ENCODE measurements around the gene MRM3.
A peak's percentile ranks its signal among the peaks of the same experiment; 100 is the strongest.
"Not testable (repeated sequence)": the region's sequence is repeated elsewhere in the genome, so short reads cannot be mapped to it uniquely, and the experiment has no call there.

The MRM3 gene

GRCh38 chr17:797236-797840 is 15.2 kb downstream of the MRM3 start:
- no peak for DNase-seq

DNA sequence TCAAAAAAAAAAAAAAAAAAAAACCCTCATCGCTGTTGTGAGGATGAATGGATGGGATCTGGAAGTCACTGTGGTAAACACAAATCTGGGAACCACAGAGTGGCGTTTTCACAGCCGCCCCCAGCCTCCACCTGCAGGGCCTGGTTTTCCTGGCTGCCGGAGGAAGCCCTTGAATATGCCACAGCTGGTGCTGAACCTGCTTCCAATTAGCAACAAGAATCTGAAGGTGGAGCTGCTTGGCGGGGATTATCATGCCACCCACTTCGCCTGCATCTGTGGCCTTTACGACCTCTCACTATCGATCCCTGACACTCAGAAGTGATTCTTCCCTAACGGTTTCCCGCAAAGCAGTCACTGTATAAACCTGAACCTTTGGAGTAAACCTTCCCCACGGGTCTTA is 16.1 kb downstream of the MRM3 start:
- no peak for DNase-seq

DNA sequence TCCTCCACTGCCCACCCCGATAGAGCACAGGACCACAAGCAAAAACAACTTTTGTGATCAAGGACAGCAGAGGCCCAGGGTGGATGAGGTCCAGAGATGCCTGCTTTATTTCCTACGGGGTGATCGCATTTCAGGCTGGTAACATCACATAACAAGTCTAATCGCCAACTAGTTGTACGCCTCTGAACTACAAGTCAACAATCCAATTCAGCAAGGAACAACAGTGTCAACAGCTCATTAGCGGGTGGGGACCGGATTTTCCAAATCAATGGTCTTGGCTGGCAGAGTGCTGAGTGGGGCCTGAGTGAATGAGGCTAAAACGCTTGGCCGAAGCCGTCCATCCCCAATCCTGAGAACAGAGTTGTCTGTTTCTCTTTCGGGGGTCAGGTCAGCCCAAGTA is 17.1 kb downstream of the MRM3 start:
- no peak for DNase-seq

GRCh38 chr17:800446-801242 is 18.5 kb downstream of the MRM3 start:
- no peak for DNase-seq

DNA sequence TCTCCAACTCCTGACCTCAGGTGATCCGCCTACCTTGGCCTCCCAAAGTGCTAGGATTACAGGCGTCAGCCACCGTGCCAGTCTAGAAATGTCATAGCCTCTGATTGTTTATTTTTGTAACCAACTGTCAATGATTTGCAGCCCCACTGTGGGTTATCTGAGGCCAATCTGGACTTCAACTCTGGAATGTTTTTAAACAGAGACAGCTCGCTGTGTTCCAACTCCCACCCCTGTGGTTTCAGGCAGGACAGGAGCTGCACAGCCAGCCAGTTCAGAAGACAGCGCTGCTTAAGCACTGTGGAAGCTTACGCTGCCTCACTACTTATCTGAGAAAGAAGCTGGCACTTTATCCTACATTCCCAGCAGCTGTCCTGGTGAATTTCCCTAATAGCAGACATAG is 19.5 kb downstream of the MRM3 start:
- DNase-seq = no peak

DNA sequence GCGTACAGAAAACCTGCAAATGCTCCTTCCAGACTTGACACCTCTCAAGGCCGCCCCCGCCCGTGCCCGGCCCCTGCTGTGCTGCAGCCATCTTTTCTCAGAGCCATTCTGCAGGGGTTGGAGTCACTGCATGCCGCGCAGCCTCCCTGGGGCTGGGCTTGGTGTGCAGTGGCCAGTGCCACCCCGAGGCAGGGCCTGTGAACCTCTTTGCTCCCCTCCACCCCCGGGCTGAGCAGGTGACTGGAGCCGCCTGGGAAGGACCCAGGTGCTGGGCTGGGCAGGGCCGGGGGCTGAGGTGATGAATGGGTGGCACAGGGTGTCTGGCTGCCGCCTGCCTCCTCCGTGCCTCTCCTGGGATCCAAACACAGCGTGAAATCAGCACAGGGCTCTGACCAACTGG is 20.3 kb downstream of the MRM3 start:
- DNase-seq = no peak

GRCh38 chr17:802901-803881 is 21.0 kb downstream of the MRM3 start:
- DNase-seq = no peak

- no peak for DNase-seq
Observed at GRCh38 chr17:804541-805435, 22.6 kb downstream of the MRM3 start.

- DNase-seq = not testable (repeated sequence)
Observed at GRCh38 chr17:805886-806285, 23.7 kb downstream of the MRM3 start.

DNA sequence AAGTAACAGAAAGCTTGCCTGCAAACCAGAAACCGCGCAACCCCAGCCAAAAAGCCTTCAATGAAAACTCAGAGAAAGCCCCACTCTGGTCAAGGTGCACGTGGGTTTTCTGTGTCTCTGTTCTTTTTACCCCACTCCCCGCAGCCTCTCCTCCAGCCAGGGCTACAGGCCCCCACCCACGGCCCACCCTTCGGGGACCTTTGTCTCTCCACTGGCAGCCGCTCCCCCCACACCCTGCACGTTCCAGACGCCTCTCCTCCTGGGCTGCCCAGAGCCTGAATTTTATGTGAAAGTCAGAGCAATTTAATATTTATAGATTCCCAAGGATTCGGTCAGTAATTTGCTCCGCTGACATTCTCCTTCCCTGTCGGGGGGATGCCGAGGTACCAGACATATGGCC is 24.2 kb downstream of the MRM3 start:
- DNase-seq = no peak

DNA sequence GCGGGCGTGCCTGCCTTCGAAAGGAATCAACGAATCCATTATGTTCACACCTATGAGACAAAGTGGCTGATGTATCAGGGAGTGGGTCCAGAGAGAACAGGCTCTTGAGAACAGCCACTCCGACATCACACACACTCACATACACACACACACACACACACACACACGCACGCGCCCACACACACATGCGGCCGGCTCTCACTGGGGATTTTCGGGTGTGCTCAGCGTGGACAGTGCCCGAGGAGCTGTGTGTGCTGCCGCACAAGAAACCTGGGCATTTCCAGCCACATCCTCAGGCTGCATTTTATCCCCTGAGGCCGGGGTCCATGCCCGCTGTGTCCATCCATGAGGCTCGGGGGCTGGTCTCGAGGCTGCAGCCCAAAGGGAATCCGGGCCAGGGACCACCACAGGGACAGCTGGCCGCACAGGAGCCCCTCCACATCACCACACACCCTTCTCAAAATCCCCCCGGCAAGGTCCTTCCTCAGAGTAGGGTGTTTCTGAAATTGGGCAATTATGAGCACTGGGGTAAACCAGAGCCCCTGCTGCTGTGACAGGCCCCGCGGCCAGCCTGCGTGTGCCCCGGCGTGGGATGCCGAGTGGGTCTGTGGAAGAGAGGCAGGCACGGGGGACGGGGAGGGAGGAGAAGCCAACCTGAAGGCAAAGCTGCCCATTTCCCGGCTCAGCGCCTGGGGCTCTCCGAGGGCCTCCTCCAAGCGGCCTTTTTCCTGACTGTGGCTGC is 24.8 kb downstream of the MRM3 start:
- DNase-seq = no peak

DNA sequence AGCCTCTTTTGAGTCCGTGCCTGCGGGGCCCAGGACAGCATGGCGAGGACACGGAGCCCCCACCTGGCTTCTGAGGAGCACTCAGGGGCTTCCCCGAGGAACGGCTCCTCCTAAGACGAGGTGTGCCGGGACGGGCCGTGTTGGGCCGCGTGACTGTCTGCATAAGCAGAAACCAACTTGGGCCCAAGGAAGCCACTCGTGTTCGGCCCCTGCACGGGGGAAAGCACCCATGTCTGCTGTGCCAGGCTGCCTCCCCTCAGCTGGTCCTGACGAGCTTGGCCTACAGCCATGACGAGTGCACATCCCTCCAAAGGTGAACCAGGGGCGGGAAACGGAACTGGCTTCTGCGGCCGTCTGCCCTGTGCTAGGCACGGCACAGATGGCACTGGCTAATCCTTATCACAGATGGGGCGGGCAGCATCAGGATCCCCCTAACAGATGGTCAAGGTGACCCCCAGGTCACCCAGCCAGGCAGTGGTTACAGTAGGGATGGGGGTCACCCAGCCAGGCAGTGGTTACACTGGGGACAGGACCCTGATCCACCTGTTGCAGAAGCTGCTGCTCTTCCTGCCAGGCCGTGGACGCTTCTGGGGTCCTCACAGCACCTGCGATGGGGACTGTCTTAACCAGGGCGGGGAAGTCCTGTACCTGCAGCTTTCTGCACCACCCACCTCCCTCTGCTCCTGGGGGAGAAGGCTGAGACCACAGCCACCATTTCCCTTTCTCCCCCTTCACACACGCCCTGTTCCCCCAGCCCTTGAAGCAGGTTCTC is 25.6 kb downstream of the MRM3 start:
- DNase-seq = peak; percentile 43

DNA sequence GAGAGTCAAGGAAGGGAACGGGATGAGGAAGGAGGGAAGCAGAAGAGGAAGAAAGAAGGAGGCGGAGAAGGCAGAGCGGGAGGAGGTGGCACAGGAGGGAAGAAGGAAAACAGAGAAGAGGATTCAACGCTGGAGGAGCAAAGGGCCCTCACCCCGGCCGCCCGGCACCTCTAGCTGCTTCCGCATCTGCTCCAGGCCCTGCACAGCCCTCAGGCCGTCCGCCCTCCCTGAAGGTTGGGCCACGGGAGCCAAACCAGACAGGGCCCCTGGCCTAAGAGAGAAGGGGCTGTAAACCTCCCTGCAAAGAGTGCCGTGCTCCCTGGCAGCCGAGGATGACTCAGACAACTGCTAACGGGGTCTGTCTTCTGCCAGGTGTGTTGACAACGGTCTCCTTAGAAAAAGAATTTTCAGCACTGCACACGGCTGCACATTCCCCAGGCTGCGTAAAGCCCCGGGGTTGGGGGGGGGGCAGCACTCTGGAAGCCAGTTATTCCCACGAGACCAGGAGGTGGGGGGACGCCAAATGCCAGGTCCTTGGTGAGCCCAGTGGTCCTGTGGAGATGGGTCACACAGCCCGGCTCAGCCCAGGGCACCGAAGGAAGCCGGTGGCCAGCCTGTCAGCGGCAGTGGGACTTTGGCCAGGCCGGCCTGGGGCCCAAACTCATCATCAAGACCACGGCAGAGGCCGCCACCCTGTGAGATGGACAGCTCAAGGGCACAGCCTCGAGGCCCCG is 29.1 kb downstream of the MRM3 start:
- DNase-seq = no peak

GRCh38 chr17:812638-813204 is 30.6 kb downstream of the MRM3 start:
- DNase-seq = no peak

DNA sequence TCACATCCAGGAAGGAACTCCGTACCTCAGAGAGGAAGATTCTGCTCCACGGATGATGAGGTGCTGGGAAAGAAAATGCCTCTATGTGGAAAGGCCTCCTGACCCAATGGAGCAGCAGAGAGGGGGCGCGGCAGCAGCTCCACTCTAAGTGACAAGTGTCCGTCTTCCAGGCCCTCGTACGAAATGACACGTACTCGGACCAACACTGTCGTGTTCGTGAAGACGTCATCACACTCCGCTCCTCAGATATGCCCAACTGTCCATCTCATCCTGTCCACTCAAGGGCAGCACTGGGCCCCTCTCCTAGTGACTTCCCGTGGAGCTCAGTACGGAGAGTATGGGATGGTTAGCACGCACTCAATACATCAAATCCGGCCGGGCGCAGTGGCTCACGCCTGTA is 32.2 kb downstream of the MRM3 start:
- DNase-seq = no peak

DNA sequence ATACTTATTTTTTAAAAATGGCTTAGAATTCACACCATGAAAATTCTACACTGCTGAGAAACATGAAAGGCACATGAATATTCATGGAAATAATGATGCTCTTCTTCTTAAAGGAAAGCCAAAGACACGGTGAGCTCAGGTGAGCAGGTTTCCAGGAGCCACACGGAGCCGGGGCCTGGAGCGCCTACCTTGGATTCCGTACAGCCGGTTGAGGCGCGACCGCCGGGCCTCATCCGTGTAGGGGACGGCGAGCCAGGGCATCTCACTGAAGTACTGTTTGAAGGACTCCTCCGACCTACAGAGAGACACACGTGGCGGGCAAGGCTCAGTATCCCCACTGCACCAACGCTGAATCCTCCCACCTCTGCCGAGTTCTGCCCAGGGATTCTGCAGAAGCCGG is 37.1 kb downstream of the MRM3 start:
- no peak for DNase-seq

- no peak for DNase-seq
Observed at GRCh38 chr17:823501-823902, 41.3 kb downstream of the MRM3 start.

DNA sequence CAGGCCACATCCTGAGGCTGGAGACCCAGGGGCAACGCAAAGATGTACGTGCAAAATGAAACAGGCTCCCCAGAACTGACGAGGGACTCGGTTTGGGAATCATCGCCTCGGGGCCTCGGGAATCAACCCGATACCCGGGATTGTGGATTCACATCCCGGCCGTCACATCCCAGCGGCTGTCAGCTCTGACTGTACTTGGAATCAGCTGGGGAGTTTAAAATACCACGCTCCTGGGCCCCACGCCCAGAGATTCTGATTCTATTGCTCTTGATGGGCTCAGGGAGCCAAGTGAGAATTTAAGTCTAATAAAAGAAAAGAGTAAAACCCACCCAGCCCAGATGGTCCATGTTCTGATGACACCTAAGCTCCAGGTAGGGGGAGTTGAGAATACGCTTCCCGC is 42.2 kb downstream of the MRM3 start:
- no peak for DNase-seq

DNA sequence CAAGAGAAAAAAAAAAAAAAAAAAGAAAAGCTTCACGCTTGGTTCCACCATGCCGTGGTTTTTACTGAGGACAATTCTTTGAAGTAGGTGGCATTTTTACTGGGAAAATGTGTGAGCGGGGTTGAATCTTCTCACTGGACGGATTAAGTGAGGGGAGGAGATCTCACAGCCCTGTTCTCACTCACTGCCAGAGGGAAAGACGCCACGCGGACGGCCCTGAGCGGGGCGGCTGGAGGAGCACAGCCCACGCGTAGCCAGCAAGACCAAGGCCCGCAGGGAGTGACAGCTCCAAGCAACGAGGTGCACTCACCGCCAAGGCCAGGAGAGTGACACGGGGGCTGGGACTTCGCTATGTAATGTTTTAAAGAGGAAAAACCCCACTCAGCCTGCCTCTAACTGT is 43.1 kb downstream of the MRM3 start:
- no peak for DNase-seq

DNA sequence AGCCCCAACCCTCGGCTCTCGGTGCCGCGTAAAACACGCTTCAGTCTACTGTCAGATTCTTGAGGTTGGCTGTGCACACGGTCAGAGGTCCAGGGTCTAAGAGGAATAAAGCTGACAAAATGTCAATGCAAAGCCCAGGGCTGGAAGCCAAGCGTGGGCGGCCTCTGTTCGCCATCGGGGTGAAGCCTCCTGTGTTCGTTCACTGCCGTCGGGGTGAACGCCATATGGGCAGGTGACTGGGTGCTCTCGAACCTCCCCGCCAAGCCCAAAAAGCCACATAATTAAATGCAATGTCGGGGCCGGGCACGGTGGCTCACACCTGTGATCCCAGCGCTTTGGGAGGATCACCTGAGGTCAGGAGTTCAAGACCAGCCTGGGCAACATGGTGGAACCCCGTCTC is 44.6 kb downstream of the MRM3 start:
- no peak for DNase-seq
